ENCODE measurements around the gene UNC5A. TPM values are rescaled to one million over a fixed set of nuclear protein-coding genes. Genes with fewer than 3 reads are reported as not detected.

Gene UNC5A
- total RNA-seq, 6 experiments from 2014 or later = not detected

DNA sequence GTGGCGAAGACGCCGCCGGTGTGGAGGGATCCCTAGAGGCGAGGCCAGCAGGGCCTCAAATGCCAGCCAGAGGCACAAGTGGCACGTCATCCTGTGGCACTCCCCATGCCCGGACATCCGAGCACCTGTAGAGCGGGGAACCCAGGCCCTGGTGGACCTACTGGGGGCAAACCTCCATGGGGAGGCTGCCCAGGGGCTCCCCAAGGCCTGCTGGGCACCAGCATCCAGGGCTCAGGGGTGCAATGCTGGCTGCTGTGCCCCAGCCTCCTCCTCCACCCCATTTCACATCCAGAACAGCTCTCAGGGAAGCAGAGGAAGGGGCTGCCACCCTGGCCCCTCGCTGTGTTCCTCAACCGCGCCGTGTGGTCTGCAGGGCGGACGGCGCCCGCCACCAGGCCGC lies 45.2 kb downstream of the UNC5A start:
- intact Hi-C loops (cut with DNase I) = no loop called here
- no peak for ATAC-seq
- WGBS (ENCODE audit: insufficient coverage, low coverage, low lambda C conversion rate, missing lambda C conversion rate) = 80% methylated on average over 1 of the region's 18 CpGs
- no peaks in the 10 kb centered on the region for H3K4me1 ChIP-seq
- H3K27ac ChIP-seq = no peak overlapping the region
- H3K27me3 ChIP-seq = no peaks in the 10 kb centered on the region
- H3K4me3 ChIP-seq = no peak overlapping the region
- TF ChIP-seq POLR2A (IDR thresholded peaks at IDR 0.05) = no peak
- no peaks in the 10 kb centered on the region for H3K9me3 ChIP-seq
- DNase-seq = no peak
- H3K36me3 ChIP-seq = no peaks in the 10 kb centered on the region

DNA sequence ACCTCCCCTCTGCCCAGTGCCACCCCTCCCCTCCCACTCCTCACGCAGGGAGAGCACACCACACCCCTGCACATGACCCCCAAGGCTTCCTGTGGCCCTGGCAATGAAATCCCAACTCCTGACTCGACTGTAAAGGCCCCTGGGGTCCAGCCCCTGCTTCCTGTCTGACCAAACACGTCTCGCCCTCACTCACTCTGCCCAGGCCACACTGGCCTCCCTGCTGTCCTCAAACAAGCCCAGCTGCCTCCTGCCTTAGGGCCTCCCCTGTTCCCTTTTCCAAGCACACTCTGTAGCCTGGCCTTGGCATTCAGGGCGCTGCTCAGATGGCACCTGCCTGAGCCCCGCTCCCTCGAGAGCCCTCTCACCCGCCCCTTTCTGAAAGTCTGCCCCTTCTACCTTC lies 46.4 kb downstream of the UNC5A start:
- Histone ChIP-seq H3K27ac (no peak overlapping the region), H3K4me1 (no peaks in the 10 kb centered on the region), H3K4me3 (no peak overlapping the region), H3K9me3 (no peaks in the 10 kb centered on the region), H3K36me3 (no peaks in the 10 kb centered on the region), H3K27me3 (no peaks in the 10 kb centered on the region)
- ATAC-seq (no peak), DNase-seq (no peak)
- 52% methylated on average over 5 of the region's 8 CpGs for WGBS (ENCODE audit: insufficient coverage, low coverage, low lambda C conversion rate, missing lambda C conversion rate)
- TF ChIP-seq, protein P1, sequence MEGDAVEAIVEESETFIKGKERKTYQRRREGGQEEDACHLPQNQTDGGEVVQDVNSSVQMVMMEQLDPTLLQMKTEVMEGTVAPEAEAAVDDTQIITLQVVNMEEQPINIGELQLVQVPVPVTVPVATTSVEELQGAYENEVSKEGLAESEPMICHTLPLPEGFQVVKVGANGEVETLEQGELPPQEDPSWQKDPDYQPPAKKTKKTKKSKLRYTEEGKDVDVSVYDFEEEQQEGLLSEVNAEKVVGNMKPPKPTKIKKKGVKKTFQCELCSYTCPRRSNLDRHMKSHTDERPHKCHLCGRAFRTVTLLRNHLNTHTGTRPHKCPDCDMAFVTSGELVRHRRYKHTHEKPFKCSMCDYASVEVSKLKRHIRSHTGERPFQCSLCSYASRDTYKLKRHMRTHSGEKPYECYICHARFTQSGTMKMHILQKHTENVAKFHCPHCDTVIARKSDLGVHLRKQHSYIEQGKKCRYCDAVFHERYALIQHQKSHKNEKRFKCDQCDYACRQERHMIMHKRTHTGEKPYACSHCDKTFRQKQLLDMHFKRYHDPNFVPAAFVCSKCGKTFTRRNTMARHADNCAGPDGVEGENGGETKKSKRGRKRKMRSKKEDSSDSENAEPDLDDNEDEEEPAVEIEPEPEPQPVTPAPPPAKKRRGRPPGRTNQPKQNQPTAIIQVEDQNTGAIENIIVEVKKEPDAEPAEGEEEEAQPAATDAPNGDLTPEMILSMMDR (IDR thresholded peaks at IDR 0.05) = no peak
- no peak for TF ChIP-seq POLR2A (IDR thresholded peaks at IDR 0.05)
- intact Hi-C loops (cut with DNase I) = no loop called here

DNA sequence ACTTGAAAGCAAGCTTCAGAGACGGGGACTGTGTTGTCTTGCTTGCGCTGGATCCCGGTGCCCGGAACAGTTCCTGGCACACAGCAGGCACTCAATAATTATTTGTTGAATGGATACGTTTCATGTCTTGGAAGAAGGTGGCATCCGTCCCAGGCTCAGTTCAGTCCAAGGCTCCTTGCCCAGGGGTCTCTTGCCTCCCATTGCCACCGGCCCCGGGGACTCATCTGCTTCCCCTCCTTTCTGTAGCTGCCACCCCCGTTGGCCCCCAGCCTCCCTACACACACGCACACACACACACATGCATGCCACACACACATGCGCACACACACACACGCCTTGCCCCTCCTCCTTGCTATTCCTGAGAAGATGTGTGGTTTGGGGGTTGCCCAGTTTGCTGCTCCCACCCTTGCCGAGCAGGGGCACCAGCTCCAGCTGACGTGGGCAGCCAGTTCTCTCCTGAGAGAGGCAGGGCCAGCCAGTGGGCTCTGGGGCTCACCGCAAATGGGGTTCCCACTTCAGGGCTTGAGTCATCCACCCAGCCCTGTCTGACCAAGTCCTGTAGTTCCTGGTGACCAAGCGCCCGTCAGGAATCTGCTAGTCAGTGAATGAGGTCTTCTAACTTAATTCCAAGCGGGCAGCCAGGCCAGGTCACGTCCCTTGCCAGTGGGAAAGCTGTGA lies 47.0 kb downstream of the UNC5A start:
- H3K4me3 ChIP-seq = no peak overlapping the region
- no peak overlapping the region for H3K27ac ChIP-seq
- H3K36me3 ChIP-seq = no peaks in the 10 kb centered on the region
- WGBS (ENCODE audit: insufficient coverage, low coverage, low lambda C conversion rate, missing lambda C conversion rate) = 47% methylated on average over 17 of the region's 19 CpGs
- TF ChIP-seq, protein P1 (IDR thresholded peaks at IDR 0.05) = no peak
- TF ChIP-seq POLR2A (IDR thresholded peaks at IDR 0.05) = no peak
- H3K27me3 ChIP-seq = no peaks in the 10 kb centered on the region
- intact Hi-C loops (cut with DNase I) = no loop called here
- no peak for ATAC-seq
- H3K9me3 ChIP-seq = no peaks in the 10 kb centered on the region
- DNase-seq = no peak
- no peaks in the 10 kb centered on the region for H3K4me1 ChIP-seq

DNA sequence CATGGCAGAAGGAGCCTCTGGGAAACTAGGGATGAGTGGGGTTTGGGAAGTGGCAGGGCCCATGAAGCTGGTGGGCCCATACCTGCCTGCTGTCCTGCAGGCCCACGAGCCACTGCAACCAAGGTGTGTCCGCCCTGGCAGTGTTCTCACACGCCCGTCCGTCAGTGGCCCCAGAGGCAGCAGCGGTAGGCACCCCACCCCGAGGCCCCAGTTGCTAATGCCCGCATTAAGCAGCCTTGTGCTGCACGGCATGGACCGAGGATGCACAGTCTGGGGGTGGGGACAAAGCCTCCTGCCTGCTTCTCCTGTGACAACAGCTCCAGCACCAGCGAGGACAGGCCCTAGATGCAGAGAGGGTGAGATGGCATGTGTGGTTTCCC lies 47.5 kb downstream of the UNC5A start:
- Histone ChIP-seq H3K27ac (no peak overlapping the region), H3K4me1 (no peaks in the 10 kb centered on the region), H3K27me3 (no peaks in the 10 kb centered on the region), H3K36me3 (no peaks in the 10 kb centered on the region), H3K4me3 (no peak overlapping the region), H3K9me3 (no peaks in the 10 kb centered on the region)
- TF ChIP-seq POLR2A (IDR thresholded peaks at IDR 0.05) = no peak
- TF ChIP-seq, protein P1 (IDR thresholded peaks at IDR 0.05) = no peak
- 43% methylated on average over 1 of the region's 11 CpGs for WGBS (ENCODE audit: insufficient coverage, low coverage, low lambda C conversion rate, missing lambda C conversion rate)
- ATAC-seq = no peak
- no peak for DNase-seq
- intact Hi-C loops (cut with DNase I) = no loop called here

DNA sequence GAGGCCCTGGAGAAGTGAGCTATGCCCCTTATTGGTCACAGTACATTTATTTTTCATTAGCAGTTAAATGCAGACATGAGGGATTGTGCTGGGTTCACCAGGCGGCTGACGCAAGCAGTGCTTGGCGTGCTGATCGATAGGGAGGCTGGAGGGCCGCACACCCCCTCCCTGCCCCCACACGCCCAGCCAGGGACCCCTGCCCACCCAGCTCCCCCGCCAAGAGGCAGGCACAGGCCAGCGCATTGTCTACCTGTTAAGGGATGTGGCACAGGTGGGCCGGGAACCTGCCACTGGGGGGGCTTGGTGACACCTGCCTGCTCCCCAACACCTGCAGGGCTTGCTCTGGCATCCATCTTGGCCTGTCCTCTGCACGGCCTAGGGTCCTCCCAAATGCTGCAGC lies 49.6 kb downstream of the UNC5A start:
- DNase-seq = no peak

More for the DNA sequence above, 49.6 kb downstream of the UNC5A start:
- intact Hi-C loops (cut with DNase I) = no loop called here
- Histone ChIP-seq H3K36me3 (no peaks in the 10 kb centered on the region), H3K27me3 (no peaks in the 10 kb centered on the region), H3K4me1 (no peaks in the 10 kb centered on the region), H3K27ac (no peak overlapping the region), H3K9me3 (no peaks in the 10 kb centered on the region), H3K4me3 (no peak overlapping the region)
- no peak for TF ChIP-seq POLR2A (IDR thresholded peaks at IDR 0.05)
- TF ChIP-seq, protein P1 (IDR thresholded peaks at IDR 0.05) = no peak
- no peak for ATAC-seq
- WGBS (ENCODE audit: insufficient coverage, low coverage, low lambda C conversion rate, missing lambda C conversion rate) = no CpG with 5 or more reads among the region's 10 CpGs
